Stimulated activated CD4-positive, alpha-beta T cell treated with anti-CD3 and anti-CD28 coated beads, Interleukin-4, amount 100 ng/mL, for 24 hours (primary cell): ENCODE data around the gene CCDC190.
"Not testable (repeated sequence)": the region's sequence is repeated elsewhere in the genome, so short reads cannot be mapped to it uniquely, and the experiment has no call there.

Experiments used
- DNase-seq: peaks from one replicate; pipeline ENCODE4 v3.0.0-alpha.2; 2020

Gene CCDC190

DNA sequence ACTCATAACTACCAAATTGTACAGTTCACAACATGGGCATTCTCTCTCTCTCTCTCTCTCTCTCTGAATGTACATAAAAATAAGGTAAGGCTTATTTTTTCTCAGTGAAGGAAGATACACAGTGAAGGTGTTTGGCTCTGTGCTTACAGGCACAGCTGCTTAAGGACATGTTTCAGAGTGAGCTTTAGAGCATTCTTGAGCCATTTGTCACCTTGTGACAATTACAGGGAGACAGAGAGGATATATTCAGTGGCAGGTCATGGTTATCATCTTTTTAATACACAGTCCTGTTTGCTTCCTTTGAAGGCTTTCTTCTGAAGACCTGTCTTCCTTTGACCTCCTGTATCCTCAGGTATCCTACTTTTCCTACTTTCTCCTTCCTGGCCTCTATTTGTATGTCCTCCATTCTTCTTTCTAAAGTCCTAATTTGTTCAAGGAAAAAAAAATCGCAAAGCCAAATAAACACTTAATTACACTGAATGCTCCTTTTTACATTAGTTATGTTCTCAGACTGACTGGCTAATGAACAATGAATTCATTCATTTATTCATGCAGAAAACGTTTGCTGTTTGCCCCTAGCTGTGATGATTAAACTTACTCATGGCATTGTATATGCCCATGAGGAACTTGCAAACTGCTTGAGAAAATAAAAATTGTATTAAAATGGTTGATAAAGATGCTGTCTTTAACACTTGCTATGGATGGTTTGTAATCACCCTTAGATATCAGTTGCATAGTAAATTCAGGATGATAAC is 37.0 kb downstream of the CCDC190 start:
- no peak for DNase-seq

DNA sequence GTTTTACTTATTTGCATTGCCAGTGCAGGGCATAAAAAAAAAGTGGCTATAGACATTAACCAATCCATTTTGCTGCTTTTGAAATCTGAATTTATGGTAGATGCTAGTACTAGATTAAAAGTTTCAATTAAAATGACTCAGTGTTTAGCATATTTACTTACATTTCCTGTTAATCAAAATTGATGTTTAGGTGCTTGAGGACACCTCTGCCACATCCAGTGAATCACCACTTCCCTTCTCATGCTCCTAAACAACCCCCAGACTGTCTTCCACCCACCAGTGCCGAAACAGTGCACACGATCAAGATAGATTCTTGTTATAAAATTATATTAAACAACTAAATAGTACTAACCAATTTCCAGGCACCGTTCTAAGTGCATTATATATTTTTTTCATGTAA is 37.7 kb downstream of the CCDC190 start:
- DNase-seq = peak; percentile 8

DNA sequence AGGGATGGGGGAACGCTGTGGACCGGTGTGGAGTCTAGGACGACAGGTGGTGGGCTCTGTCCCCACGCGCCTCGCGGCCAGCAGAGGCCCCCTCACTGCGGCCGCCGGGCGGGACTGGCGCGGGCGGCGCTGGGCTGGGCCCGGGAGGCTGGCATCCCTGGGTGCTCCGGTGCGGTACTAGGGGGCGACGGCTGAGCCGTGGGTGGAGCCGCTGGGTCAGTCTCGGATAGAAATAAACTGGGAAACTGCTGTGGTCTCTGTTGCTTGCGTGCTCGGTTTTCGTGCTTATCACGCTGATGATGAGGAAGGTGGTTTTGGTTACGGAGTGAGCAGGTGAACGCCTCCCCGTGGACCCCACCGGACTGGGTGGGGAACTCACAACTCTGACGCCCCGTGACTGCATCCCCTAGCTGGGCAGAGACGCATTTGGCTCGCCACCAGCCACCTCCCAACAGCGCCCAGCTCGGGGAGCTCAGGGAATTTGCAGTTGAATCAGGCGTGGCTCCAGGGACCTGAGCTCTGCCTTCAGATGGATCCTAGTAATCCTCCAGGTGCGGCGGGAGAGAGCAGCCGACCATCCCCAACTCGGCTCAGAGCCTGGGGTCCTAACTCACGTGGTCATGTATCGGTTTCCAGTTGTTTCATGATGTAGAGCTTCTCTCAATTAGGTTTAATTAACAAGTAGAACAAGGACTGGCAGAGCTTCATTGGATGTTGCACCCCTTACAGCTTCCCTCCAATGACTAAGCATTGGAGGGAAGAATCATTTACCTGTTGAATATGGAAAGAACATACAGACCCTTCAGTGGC is 38.4 kb downstream of the CCDC190 start:
- DNase-seq = no peak

DNA sequence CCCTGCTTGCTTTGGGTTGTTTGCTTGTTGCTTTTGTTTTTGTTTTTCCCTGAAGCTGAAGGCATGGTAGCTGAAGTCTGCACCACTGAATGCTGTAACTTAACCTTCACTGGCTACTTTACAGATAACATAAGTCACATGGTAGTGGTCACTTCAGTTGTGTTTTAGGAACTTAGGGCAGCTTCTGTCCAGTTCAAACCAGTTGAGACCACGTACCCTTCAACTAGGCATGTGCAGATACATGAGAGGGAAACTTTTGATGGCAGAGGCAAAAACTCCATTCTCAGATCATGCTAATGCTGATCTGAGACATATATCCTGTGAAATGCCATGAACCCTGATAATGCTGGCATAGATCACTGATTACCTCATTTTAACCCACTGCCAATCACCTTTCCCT is 42.3 kb downstream of the CCDC190 start:
- DNase-seq = not testable (repeated sequence)

DNA sequence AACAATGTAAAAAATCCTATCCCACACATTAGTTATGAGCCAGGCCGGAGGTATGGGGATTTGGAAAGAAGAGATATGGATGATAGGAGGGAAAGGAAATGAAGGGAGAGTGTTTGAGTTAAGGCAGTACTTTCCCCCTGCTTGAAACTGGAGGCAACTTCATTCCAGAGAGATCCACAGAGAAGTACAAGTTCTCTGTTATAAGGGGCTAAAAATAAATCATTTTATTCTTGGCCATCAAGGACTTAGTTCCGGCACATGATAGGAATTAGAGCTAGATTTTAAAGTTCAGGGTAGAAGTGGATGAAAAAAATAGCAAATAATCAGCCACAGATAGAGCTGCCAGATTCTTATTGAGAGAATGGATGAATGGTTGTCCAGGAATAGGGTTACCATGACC is 42.8 kb downstream of the CCDC190 start:
- not testable (repeated sequence) for DNase-seq

DNA sequence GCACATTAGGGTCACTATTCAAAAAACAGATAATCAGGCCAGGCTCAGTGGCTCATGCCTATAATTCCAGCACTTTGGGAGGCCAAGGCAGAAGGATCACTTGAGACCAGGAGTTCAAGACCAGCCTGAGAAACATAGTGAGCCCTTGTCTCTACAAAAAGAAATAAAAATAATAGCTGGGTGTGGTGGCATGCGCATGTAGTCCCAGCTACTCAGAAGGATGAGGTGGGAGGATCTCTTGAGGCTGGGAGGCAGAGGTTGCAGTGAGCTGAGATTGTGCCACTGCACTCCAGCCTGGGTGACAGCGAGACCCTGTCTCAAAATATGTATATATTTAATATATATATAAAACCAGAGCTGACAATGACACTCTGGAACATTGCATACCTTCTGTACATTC is 48.6 kb downstream of the CCDC190 start:
- not testable (repeated sequence) for DNase-seq

DNA sequence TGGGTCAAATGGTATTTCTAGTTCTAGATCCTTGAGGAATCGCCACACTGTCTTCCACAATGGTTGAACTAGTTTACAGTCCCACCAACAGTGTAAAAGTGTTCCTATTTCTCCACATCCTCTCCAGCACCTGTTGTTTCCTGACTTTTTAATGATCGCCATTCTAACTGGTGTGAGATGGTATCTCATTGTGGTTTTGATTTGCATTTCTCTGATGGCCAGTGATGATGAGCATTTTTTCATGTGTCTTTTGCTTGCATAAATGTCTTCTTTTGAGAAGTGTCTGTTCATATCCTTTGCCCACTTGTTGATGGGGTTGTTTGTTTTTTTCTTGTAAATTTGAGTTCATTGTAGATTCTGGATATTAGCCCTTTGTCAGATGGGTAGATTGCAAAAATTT is 53.5 kb downstream of the CCDC190 start:
- not testable (repeated sequence) for DNase-seq
